GM23248 (cell line): ENCODE results near the gene ST6GAL1. TPM values are rescaled to one million over a fixed set of nuclear protein-coding genes. Genes with fewer than 3 reads are reported as not detected.
"Not testable (repeated sequence)": the region's sequence is repeated elsewhere in the genome, so short reads cannot be mapped to it uniquely, and the experiment has no call there.

Experiments used
- DNase-seq: peaks from one replicate; pipeline ENCODE4 v3.0.0-alpha.2; 2015
- H2AFZ ChIP-seq: fragments of 200-600 bp; sonication (generic); 2 replicates; pipeline ENCODE4 v1.6.1; 2016; ENCODE audit warnings: antibody characterized with exemption
- H3F3A ChIP-seq: fragments of 200-600 bp; sonication (generic); 2 replicates; pipeline ENCODE4 v1.6.1; 2016; ENCODE audit warnings: mild to moderate bottlenecking, antibody characterized with exemption, mixed run types; ENCODE audit not compliant: insufficient read depth
- H3K27ac ChIP-seq: fragments of 200-600 bp; sonication (generic); 2 replicates; pipeline ENCODE4 v1.5.1; 2016; ENCODE audit warnings: mild to moderate bottlenecking
- H3K27me3 ChIP-seq: fragments of 200-600 bp; sonication (generic); replicated peaks from 2 replicates; pipeline ENCODE4 v1.6.1; 2016; ENCODE audit warnings: mild to moderate bottlenecking; ENCODE audit not compliant: insufficient read depth
- H3K36me3 ChIP-seq: fragments of 200-600 bp; sonication (generic); 2 replicates; pipeline ENCODE4 v1.6.1; 2016; ENCODE audit warnings: low read depth, mild to moderate bottlenecking
- H3K4me1 ChIP-seq: fragments of 200-600 bp; sonication (generic); 2 replicates; pipeline ENCODE4 v1.6.1; 2016; ENCODE audit warnings: mild to moderate bottlenecking; ENCODE audit not compliant: insufficient read depth
- H3K4me2 ChIP-seq: fragments of 200-600 bp; sonication (generic); one replicate; pipeline ENCODE4 v1.6.1; 2016; ENCODE audit warnings: mild to moderate bottlenecking; ENCODE audit not compliant: unreplicated experiment
- H3K4me3 ChIP-seq: fragments of 200-600 bp; sonication (generic); 2 replicates; pipeline ENCODE4 v1.5.1; 2016; ENCODE audit warnings: mild to moderate bottlenecking
- H3K79me2 ChIP-seq: fragments of 200-600 bp; sonication (generic); 2 replicates; pipeline ENCODE4 v1.6.1; 2016; ENCODE audit warnings: mild to moderate bottlenecking; ENCODE audit not compliant: insufficient read depth
- H3K9ac ChIP-seq: fragments of 200-600 bp; sonication (generic); 2 replicates; pipeline ENCODE4 v1.6.1; 2016; ENCODE audit warnings: mild to moderate bottlenecking
- H3K9me2 ChIP-seq: fragments of 200-600 bp; sonication (generic); 2 replicates; pipeline ENCODE4 v1.6.1; 2016; ENCODE audit warnings: mixed run types, mild to moderate bottlenecking, moderate library complexity; ENCODE audit not compliant: insufficient read depth
- H3K9me3 ChIP-seq: fragments of 200-600 bp; sonication (generic); one replicate; pipeline ENCODE4 v1.6.1; 2017; ENCODE audit warnings: low read depth
- H4K20me1 ChIP-seq: fragments of 200-600 bp; sonication (generic); 2 replicates; pipeline ENCODE4 v1.6.0; 2016; ENCODE audit not compliant: insufficient read depth
- EZH2 ChIP-seq: fragments of 200-600 bp; sonication (generic); IDR thresholded peaks from 2 replicates; pipeline ENCODE4 v1.6.1; 2018; ENCODE audit warnings: antibody characterized with exemption, mild to moderate bottlenecking; ENCODE audit not compliant: insufficient read depth, poor library complexity, severe bottlenecking
- EZH2phosphoT487 ChIP-seq: fragments of 200-600 bp; sonication (generic); IDR thresholded peaks from 2 replicates; pipeline ENCODE4 v1.6.1; 2018; ENCODE audit warnings: antibody characterized with exemption, moderate library complexity, mild to moderate bottlenecking, low read depth; ENCODE audit not compliant: insufficient read depth
- whole genome bisulfite sequencing, 2 experiments: methylation state at CpG; one replicate each; pipeline ENCODE4 v1.1.6; 2015 to 2017; ENCODE audit warnings: low lambda C conversion rate in 2 of 2, low coverage in 1 of 2; ENCODE audit errors: missing lambda C conversion rate in 2 of 2; 5-methylcytosine and 5-hydroxymethylcytosine counted together
- in situ Hi-C: fragments of 300-500 bp; cut with MboI; formaldehyde crosslinking; loops from 2 replicates; pipeline ENCODE4 v1.15.0; 2020
- polyA plus RNA-seq: library from polyadenylated mRNA; unstranded; fragments of >200 nt; fragmentation: Nextera tagmentation; extraction: Ambion mirVana; gene quantifications from 2 replicates; pipeline ENCODE4 v1.2.1, GENCODE V29; 2016
- total RNA-seq: library from RNA; depleted of rRNA; stranded (reverse); fragments of >200 nt; shearing (Covaris generic); gene quantifications from 2 replicates; pipeline ENCODE4 v1.2.3, GENCODE V29; 2014

ST6GAL1 gene
- total and polyA plus RNA-seq, 2 experiments from 2014 or later, result 0.20 TPM; not detected in 1

- no peak overlapping the region for H3K9ac ChIP-seq
- no peaks in the 10 kb centered on the region for H3K79me2 ChIP-seq
- no peak overlapping the region for H3K4me2 ChIP-seq
- H3K27me3 ChIP-seq, result peaks cover 16% of the 10 kb centered on the region
- H3F3A ChIP-seq, result 0 out of 2 replicates have a peak, but pooled peaks cover 4% of the 10 kb centered on the region
- no peaks in the 10 kb centered on the region for H3K4me1 ChIP-seq
- in situ Hi-C loops, result no loop called here
- no peaks in the 10 kb centered on the region for H3K36me3 ChIP-seq
- H3K4me3 ChIP-seq, result no peak overlapping the region
- no peak overlapping the region for H3K27ac ChIP-seq
- DNase-seq, result peak; percentile 44
- no peak overlapping the region for H2AFZ ChIP-seq
- H3K9me3 ChIP-seq, result no peaks in the 10 kb centered on the region
- TF ChIP-seq EZH2, result no peak
- TF ChIP-seq EZH2phosphoT487, result no peak
- H3K9me2 ChIP-seq, result no peaks in the 10 kb centered on the region
- H4K20me1 ChIP-seq, result no peaks in the 10 kb centered on the region
- 31 to 38% methylated on average over 4 of the region's 4 CpGs for WGBS, 2 experiments
Observed at GRCh38 chr3:186953011-186953487, 22.7 kb downstream of the ST6GAL1 start.

GRCh38 chr3:186953992-186954699 lies 23.8 kb downstream of the ST6GAL1 start:
- DNase-seq, H3F3A ChIP-seq, H3K4me2 ChIP-seq, H3K79me2 ChIP-seq, H3K36me3 ChIP-seq, H3K27ac ChIP-seq, H4K20me1 ChIP-seq, H3K4me1 ChIP-seq, H3K9me3 ChIP-seq, H3K4me3 ChIP-seq, H3K9me2 ChIP-seq, in situ Hi-C loops, H3K9ac ChIP-seq, H2AFZ ChIP-seq: not testable (repeated sequence)
- H3K27me3 ChIP-seq, result peaks cover 16% of the 10 kb centered on the region
- WGBS, 2 experiments, result 48 to 52% methylated on average over 6 of the region's 6 CpGs

- in situ Hi-C loops, result no loop called here
- H3K27ac ChIP-seq, result no peak overlapping the region
- no peak for DNase-seq
Observed at GRCh38 chr3:186955898-186956696, 25.8 kb downstream of the ST6GAL1 start.

GRCh38 chr3:186959029-186959624 lies 28.8 kb downstream of the ST6GAL1 start:
- Histone ChIP-seq H4K20me1 (no peaks in the 10 kb centered on the region), H2AFZ (no peak overlapping the region), H3K79me2 (no peaks in the 10 kb centered on the region), H3K27me3 (0 out of 2 replicates have a peak, but pooled peaks cover 18% of the 10 kb centered on the region), H3K9me2 (no peaks in the 10 kb centered on the region), H3F3A (no peaks in the 10 kb centered on the region), H3K9ac (no peak overlapping the region), H3K36me3 (no peaks in the 10 kb centered on the region), H3K9me3 (no peaks in the 10 kb centered on the region), H3K4me3 (no peak overlapping the region), H3K4me1 (no peaks in the 10 kb centered on the region), H3K27ac (no peak overlapping the region), H3K4me2 (no peak overlapping the region)
- WGBS, 2 experiments, result 12 to 18% methylated on average over 3 of the region's 3 CpGs
- in situ Hi-C loops, result no loop called here
- TF ChIP-seq EZH2phosphoT487 (no peak), EZH2 (no peak)
- DNase-seq, result no peak

More at GRCh38 chr3:186955898-186956696, 25.8 kb downstream of the ST6GAL1 start:
- Histone ChIP-seq H3K4me3 (no peak overlapping the region), H3F3A (0 out of 2 replicates have a peak, but pooled peaks cover 4% of the 10 kb centered on the region), H3K79me2 (no peaks in the 10 kb centered on the region), H3K9me3 (no peaks in the 10 kb centered on the region), H4K20me1 (no peaks in the 10 kb centered on the region), H3K9me2 (no peaks in the 10 kb centered on the region), H3K4me2 (no peak overlapping the region), H3K36me3 (no peaks in the 10 kb centered on the region), H3K9ac (no peak overlapping the region), H3K27me3 (peaks cover 10% of the 10 kb centered on the region), H2AFZ (no peak overlapping the region), H3K4me1 (no peaks in the 10 kb centered on the region)
- TF ChIP-seq EZH2phosphoT487 (no peak), EZH2 (no peak)
- WGBS, 2 experiments, result 29 to 33% methylated on average over 9 of the region's 9 CpGs
